ENCODE measurements around the gene ARHGEF38.

ARHGEF38 gene, protein sequence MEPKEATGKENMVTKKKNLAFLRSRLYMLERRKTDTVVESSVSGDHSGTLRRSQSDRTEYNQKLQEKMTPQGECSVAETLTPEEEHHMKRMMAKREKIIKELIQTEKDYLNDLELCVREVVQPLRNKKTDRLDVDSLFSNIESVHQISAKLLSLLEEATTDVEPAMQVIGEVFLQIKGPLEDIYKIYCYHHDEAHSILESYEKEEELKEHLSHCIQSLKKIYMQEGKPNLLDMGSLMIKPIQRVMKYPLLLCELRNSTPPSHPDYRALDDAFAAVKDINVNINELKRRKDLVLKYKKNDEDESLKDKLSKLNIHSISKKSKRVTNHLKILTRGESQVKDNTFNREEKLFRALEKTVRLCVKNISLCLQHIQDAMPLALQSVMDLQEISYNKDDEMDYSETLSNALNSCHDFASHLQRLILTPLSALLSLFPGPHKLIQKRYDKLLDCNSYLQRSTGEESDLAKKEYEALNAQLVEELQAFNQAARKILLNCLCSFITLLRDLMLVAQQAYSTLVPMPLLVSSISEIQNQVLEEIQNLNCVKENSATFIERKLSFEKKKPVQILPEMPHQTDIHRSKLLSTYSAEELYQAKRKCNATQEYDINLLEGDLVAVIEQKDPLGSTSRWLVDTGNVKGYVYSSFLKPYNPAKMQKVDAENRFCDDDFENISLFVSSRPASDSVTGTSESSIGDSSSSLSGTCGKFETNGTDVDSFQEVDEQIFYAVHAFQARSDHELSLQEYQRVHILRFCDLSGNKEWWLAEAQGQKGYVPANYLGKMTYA

DNA sequence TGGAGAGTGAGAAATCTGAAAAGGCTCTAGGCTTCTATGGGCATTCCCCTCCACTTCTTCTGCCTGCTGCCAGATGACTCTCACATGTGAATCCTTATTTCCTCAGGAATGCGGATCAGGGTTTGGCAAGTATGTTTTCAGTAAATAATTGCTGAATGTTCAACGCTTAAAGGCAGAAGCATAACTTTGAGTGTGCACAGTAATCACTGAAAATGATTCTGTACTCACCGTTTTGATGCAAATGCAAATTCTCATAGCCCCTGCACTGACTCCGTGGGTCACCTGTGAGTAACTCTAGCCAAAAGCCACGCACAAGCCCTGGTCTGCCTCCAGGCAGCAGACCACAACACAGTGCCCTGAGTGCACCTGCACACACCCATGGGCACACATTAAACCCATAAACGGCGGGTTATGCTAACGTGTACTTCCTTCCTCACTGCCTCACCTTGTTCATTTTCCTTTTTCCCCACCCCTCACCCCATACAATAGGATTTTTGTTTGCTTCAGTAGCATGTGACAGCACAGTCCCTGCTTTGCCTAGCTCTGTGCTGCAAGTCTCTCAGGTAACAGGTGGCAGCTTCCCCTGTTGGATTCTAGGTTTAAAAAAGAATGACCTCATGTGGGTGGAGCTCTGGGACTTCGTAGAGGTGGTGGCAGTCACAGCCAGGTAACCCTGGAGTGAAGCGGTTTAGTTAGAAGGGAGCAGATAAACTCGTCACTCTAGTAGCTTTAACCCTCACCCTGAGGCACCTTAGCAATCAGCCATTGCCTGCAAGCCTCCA lies at the start of gene ARHGEF38:
Gene ARHGEF38, plus strand, starts transcription at position 656 of the 782 bp plus-strand sequence. CDS start 146 bp downstream, outside the sequence.
- TF ChIP-seq, protein P1, sequence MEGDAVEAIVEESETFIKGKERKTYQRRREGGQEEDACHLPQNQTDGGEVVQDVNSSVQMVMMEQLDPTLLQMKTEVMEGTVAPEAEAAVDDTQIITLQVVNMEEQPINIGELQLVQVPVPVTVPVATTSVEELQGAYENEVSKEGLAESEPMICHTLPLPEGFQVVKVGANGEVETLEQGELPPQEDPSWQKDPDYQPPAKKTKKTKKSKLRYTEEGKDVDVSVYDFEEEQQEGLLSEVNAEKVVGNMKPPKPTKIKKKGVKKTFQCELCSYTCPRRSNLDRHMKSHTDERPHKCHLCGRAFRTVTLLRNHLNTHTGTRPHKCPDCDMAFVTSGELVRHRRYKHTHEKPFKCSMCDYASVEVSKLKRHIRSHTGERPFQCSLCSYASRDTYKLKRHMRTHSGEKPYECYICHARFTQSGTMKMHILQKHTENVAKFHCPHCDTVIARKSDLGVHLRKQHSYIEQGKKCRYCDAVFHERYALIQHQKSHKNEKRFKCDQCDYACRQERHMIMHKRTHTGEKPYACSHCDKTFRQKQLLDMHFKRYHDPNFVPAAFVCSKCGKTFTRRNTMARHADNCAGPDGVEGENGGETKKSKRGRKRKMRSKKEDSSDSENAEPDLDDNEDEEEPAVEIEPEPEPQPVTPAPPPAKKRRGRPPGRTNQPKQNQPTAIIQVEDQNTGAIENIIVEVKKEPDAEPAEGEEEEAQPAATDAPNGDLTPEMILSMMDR (IDR thresholded peaks at IDR 0.05; ENCODE audit: control extremely low read depth, extremely low read depth, low read depth, missing control alignments) = no peak
- POLR2A ChIA-PET = no interaction called here
- DNase-seq (ENCODE audit: extremely low spot score) = no peak
- CTCF ChIA-PET = interaction anchor here (0.9 to 3.5 kb wide), 4 partner anchors 9 to 29 kb away, joined by 3 to 12 read pairs (median 3); no protein-coding TSS in a partner anchor

DNA sequence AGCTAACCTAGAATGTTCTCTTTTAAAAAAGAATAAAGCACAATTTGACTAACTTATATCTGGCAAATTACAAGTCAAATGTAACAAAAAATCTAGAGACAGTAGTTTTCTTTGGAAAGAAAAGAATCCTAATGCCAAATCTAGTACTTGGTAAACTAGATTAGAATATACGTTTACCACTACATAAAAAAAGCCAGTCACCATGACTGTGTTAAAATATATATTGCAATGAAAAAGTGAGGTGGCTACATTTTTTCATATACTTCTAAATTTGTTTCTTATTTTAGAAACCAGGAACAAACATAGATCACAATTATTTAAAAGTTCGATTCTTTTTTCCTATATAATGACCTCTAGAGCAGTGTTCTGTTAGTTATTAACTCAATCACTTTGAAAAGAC lies 48.9 kb upstream of the ARHGEF38 start:
- TF ChIP-seq, protein P1 (IDR thresholded peaks at IDR 0.05; ENCODE audit: control extremely low read depth, extremely low read depth, low read depth, missing control alignments) = no peak
- DNase-seq (ENCODE audit: extremely low spot score) = no peak
- POLR2A ChIA-PET = no interaction called here
- CTCF ChIA-PET = interaction anchor here (1.0 to 1.5 kb wide), 3 partner anchors 24 to 34 kb away, joined by 3 to 6 read pairs (median 3); partner anchors contain the start of gene PPA2

DNA sequence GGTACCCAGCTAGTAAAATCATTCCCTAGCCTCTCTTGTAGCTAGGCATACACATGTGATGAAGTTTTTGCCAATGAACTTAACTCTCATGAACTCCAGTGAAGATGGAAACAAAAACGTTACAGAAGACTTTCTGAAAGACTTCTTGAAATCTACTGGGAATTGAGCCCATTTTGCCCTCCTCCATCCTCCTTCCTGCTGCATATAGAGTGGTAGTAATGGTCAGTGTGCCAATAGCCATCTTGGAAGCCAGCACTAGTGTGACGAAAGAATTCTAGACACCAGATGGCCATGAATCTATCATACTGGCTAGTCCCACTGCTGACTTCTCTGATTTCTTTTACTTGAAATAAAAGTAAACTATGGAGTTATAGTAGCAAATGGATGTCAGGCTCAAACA lies 47.7 kb upstream of the ARHGEF38 start:
- DNase-seq (ENCODE audit: extremely low spot score) = no peak
- POLR2A ChIA-PET = no interaction called here
- CTCF ChIA-PET = interaction anchor here (1.1 to 1.9 kb wide), 5 partner anchors 12 to 31 kb away, joined by 3 to 6 read pairs (median 3); partner anchors contain the start of gene PPA2
- TF ChIP-seq, protein P1 (IDR thresholded peaks at IDR 0.05; ENCODE audit: control extremely low read depth, extremely low read depth, low read depth, missing control alignments) = no peak

DNA sequence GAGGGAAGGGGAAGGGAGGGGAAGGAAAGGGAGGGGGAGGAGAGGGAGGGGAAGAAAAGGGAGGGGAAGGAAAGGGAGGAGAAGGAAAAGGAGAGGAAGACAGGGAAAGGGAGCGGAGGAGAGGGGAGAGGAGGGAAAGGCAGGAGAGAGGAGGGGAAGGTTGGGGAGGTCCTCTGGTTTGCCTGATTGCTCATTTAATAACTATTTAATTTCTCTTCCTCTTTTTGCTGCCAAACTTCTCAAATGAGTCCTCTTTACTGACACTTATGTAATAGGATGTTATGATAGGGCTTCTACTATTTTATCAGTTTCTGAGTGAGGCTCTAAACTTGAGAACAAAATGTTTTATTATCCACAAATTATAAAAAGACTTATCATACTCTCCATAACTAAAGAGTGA lies 43.1 kb upstream of the ARHGEF38 start:
- ChIA-PET POLR2A (interaction anchor here (0.6 kb wide), 1 partner anchor 205 kb away, joined by 4 read pairs; no protein-coding TSS in a partner anchor), CTCF (interaction anchor here (1.4 kb wide), 1 partner anchor 12 kb away, joined by 5 read pairs; no protein-coding TSS in a partner anchor)
- TF ChIP-seq, protein P1 (IDR thresholded peaks at IDR 0.05; ENCODE audit: control extremely low read depth, extremely low read depth, low read depth, missing control alignments) = no peak
- DNase-seq (ENCODE audit: extremely low spot score) = peak; percentile 66

DNA sequence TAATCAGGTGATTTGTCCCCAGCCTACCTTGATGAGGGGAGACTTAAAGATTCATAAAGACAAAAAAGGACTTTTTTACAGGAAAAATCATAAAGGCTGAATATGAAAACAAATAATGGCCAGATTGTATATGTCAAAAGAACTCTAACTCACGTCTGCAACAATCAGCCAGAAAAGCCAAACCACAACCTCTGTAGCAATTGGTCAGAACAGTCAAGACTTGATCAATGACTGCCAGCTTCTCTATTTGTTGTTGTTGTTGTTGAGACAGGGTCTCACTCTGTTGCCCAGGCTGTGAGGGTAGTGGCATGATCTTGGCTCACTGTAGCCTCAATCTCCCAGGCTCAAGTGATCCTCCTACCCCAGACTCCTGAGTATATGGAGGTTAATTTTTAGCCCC lies 42.7 kb upstream of the ARHGEF38 start:
- ChIA-PET CTCF (interaction anchor here (1.4 kb wide), 1 partner anchor 11 kb away, joined by 5 read pairs; no protein-coding TSS in a partner anchor), POLR2A (interaction anchor here (0.6 kb wide), 1 partner anchor 204 kb away, joined by 4 read pairs; no protein-coding TSS in a partner anchor)
- no peak for DNase-seq (ENCODE audit: extremely low spot score)
- TF ChIP-seq, protein P1 (IDR thresholded peaks at IDR 0.05; ENCODE audit: control extremely low read depth, extremely low read depth, low read depth, missing control alignments) = no peak

Measured in GM10248 (cell line).